Measurements from ENCODE around the gene PPP4R4.
A peak's percentile ranks its signal among the peaks of the same experiment; 100 is the strongest.

Gene PPP4R4

GRCh38 chr14:94173885-94174603 lies at the start of gene PPP4R4:
Gene PPP4R4 (plus strand): TSS chr14:94174322. CDS start chr14:94174466, 144 bp downstream.
- DNase-seq (ENCODE audit: low read depth), result peak; percentile 11

- DNase-seq (ENCODE audit: low read depth), result no peak
These were observed 49.3 kb upstream of the PPP4R4 start for GRCh38 chr14:94124582-94125377.

- no peak for DNase-seq (ENCODE audit: low read depth)
These were observed 48.3 kb upstream of the PPP4R4 start for GRCh38 chr14:94125659-94126418.

- DNase-seq (ENCODE audit: low read depth), result no peak
These were observed 47.8 kb upstream of the PPP4R4 start for GRCh38 chr14:94126419-94126677.

DNA sequence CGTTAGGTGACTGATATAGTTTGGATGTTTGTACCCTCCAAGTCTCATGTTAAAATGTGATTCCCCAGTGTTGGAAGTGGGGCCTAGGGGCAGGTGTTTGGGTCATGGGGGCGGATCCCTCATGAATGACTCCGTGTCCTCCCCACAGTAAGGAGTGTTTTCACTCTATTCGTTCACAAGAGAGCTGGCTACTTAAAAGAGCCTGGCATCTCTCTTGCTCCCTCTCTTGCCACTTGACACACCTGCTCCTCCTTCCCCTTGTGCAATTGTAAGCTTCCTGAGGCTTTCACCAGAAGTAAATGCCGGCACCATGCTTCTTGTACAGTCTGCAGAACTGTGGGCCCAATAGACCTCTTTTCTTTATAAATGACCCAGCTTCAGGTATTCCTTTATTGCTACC lies 47.3 kb upstream of the PPP4R4 start:
- no peak for DNase-seq (ENCODE audit: low read depth)

- no peak for DNase-seq (ENCODE audit: low read depth)
These were observed 46.8 kb upstream of the PPP4R4 start for GRCh38 chr14:94127330-94127729.

- no peak for DNase-seq (ENCODE audit: low read depth)
These were observed 45.8 kb upstream of the PPP4R4 start for GRCh38 chr14:94128216-94128839.

DNA sequence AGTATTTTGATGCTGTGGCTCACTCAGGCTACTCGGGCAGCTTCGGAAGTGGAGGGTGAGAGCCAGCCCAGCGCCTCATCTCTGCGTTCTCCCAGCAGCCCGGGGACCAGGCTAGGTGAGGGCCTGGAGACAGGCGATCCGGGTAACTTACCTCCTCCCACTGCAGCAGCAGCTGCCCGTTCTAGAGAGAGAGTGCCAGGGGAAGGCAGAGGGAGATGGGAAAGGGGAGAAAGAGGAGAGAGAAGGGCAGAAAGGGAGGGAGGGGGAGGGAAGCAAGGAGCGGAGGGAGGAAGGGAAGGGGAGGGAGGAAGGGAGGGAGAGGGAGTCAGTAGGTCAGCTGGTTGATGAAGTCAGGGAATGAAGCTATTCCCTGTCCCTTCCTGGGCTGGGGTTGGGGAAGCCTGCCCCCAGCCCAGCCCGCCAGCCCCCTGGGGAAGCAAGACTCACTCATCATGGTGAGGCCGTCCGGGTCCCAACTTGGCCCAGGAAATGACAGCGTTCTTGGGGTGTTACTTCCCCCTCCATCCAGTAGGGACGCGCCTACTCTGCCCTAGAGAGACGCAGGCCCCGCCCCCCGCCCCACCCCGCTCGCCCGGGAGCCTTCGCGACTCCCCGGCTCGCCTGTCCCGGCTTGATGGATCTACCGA lies 44.9 kb upstream of the PPP4R4 start, which contains the start of gene IFI27L2:
Gene IFI27L2, minus strand, starts transcription at position 494 of the 647 bp plus-strand sequence. Its CDS starts 40 bp downstream, at position 454.
- DNase-seq (ENCODE audit: low read depth), result peak; percentile 49

DNA sequence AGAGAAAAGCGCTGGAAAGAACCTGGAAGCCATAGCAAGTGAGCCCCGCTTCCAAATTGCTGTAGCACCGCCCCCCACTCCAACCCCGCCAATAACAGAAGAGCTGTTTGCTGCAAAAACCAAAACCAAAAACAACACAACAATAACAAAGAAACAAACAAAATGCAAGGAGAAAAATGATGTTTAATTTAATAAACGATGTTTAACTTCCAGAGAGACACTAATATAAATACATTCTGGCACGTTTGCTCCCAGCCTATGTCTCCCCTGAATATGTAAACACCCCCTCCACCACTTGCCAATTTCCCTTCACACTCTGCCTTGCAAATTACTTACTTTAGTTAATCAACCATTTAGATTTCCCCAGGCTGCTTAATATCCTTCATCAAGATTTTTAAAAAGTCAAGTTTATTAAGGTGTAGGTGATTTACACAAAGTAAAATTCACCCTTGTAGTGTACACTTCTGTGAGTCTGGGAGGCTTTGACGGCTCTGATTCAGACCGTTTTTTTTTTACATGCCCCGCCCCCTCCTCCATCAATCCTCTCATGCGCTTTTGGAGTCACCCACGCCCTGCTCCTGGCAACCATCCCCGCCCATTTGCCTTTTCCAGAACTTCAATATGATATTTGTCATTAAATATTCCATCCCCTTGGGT lies 44.2 kb upstream of the PPP4R4 start:
- DNase-seq (ENCODE audit: low read depth), result no peak

- DNase-seq (ENCODE audit: low read depth), result peak; percentile 32
These were observed 41.7 kb upstream of the PPP4R4 start for GRCh38 chr14:94132285-94132887.

- DNase-seq (ENCODE audit: low read depth), result no peak
These were observed 38.6 kb upstream of the PPP4R4 start for GRCh38 chr14:94135476-94135875.

GRCh38 chr14:94136575-94137331 lies 37.4 kb upstream of the PPP4R4 start:
- peak; percentile 64 for DNase-seq (ENCODE audit: low read depth)

DNA sequence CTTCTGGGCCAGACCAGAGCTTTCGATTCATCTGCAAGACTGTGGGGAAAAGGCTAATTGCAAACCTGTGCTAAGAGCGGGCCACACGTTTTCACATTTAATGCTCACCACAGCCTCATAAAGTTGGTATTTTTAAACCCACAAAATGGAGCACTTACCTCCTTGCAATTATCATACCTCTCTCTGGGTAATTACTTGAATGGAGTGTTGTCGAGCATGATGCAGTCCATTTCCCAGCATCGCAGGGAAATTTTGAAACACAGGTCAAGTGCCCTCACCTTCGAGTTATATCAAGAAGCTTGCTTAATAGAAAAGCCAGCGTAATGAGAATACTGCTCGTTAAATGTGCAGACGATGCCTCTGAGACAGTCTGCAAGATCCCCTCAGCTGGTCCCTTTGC lies 35.9 kb upstream of the PPP4R4 start:
- no peak for DNase-seq (ENCODE audit: low read depth)

DNA sequence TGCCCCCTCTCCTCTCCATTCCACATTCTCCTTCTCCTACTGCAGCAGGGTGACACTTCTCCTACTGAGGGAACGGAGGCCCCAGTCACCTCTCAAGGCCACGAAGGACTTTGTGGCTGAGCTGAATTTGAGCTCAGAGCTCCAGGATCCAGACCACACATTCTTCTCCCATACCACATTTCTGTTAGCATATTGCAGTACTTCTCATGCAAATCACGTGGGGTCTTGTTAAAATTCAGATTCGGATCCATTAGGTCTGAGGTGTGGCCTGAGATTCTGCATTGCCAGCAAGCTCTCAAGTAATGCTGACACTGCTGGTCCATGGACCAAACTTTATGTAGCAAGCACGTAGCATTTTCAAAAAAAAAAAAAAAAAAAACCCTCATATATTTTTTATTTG lies 35.1 kb upstream of the PPP4R4 start:
- no peak for DNase-seq (ENCODE audit: low read depth)

DNA sequence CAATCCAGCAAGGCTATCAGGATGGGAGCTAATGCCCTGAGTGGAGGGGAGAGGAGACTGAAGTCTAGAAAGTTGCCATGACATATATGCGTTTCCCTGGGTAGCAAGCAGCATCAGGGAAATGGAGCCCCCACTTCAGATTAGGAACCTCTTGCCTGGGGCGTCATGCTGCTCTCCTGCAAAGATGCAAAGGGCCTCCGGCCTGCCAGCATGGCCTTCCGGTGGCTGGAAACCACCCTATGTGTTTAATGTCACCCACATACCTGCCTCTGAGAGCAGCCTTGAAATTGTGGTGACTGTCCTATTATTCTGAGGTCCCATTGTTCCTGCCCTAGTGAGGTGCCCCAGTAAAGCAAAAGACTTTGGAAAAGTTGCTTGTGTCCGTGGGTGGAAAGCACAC lies 34.7 kb upstream of the PPP4R4 start:
- no peak for DNase-seq (ENCODE audit: low read depth)

DNA sequence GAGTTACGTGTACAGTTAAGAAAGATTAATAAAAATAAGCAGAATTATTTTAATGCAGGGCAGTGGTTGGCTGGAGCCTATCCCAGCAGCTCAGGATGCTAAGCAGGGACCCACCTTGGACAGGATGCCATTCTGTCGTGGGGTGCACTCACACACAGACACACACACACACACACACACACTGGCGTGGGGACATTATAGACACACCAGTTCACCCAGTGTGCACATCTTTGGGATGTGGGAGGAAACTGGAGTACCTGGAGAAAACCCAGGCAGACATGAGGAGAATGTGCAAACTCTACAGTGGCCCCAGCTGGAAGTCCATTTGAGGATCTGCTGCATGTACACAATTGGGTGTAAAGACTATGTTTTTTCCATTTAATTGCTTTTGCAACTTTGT lies 31.9 kb upstream of the PPP4R4 start:
- no peak for DNase-seq (ENCODE audit: low read depth)

DNA sequence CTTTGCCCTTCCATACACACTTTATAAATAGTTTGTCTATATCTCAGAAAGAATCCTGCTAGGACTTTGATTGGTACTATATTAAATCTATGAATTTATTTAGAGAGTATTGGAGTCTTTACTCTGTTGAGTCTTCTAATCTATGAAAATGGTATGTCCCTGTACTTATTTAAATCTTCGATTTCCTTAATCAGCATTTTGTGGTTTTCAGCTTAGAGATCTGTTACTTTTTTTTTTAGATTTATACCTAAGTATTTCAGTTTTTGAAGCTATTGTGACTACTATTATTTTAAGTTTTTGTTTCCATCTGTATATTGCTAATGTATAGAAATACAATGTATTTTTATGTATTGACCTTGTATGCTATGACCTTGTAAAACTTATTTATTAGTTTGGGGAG lies 31.3 kb upstream of the PPP4R4 start:
- DNase-seq (ENCODE audit: low read depth), result no peak

DNA sequence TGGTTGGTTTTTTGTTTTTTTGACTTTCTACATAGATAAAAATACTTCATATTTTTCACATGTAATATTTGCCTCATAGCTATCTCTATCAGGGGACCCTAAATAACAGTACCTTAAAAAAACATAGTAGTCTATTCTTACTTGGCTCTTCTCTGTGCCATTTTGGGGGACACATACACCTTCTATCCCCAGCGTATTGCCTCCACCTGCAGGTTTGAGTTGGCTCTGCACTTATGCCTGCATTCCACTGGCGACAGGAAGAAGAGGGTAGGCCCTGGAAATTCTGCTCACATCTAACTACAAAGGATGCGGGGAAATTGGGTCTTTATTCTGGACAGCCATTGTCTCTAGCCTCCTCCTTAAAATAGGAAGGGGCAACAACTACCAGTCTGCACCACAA lies 30.9 kb upstream of the PPP4R4 start:
- DNase-seq (ENCODE audit: low read depth), result no peak

- no peak for DNase-seq (ENCODE audit: low read depth)
These were observed 30.4 kb upstream of the PPP4R4 start for GRCh38 chr14:94143711-94144110.

- no peak for DNase-seq (ENCODE audit: low read depth)
These were observed 29.4 kb upstream of the PPP4R4 start for GRCh38 chr14:94144765-94145164.

All from GM04504 (cell line).